Occipital lobe (tissue), 2 donors: ENCODE measurements around the gene PCDHGA9. TPM values are rescaled to one million over a fixed set of nuclear protein-coding genes. Genes with fewer than 3 reads are reported as not detected.
"Not testable (repeated sequence)": the region's sequence is repeated elsewhere in the genome, so short reads cannot be mapped to it uniquely, and the experiment has no call there.

Experiments
- DNase-seq: peaks from one replicate; lab custom pipeline; 2025; lab: John Stamatoyannopoulos, UW
- total RNA-seq: library from RNA; depleted of rRNA; stranded (reverse); fragments of >200 nt; gene quantifications from one replicate; pipeline ENCODE4 v1.2.3, GENCODE V29; 2014

Gene PCDHGA9
- total RNA-seq, 1 donor from 2014 or later = 11.9 TPM

DNA sequence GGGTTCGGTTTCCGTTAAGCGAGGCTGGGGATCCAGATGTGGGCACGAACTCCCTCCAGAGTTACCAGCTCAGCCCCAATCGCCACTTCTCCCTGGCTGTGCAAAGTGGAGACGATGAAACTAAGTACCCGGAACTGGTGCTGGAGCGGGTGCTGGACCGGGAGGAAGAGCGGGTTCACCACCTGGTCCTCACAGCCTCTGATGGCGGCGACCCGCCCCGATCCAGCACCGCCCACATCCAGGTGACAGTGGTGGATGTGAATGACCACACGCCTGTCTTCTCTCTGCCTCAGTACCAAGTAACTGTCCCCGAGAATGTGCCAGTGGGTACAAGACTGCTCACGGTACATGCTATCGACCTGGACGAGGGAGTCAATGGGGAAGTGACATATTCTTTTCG, 19.2 kb upstream of the PCDHGA9 start:
- no peak for DNase-seq

DNA sequence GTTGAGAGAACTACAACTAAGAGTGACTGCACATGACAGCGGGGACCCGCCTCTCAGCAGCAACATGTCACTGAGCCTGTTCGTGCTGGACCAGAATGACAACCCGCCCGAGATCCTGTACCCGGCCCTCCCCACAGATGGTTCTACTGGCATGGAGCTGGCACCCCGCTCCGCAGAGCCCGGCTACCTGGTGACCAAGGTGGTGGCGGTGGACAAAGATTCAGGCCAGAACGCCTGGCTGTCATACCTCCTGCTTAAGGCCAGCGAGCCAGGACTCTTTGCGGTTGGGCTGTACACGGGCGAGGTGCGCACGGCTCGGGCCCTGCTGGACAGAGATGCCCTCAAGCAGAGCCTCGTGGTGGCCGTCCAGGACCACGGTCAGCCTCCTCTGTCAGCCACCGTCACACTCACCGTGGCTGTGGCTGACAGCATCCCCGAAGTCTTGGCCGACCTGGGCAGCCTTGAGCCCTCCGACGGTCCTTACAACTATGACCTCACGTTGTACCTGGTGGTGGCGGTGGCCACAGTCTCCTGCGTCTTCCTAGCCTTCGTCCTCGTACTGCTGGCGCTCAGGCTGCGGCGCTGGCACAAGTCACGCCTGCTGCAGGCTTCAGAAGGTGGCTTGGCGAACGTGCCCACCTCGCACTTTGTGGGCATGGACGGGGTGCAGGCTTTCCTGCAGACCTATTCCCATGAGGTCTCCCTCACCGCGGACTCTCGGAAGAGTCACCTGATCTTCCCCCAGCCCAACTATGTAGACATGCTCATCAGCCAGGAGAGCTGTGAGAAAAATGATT, 17.9 kb upstream of the PCDHGA9 start:
- DNase-seq = no peak

DNA sequence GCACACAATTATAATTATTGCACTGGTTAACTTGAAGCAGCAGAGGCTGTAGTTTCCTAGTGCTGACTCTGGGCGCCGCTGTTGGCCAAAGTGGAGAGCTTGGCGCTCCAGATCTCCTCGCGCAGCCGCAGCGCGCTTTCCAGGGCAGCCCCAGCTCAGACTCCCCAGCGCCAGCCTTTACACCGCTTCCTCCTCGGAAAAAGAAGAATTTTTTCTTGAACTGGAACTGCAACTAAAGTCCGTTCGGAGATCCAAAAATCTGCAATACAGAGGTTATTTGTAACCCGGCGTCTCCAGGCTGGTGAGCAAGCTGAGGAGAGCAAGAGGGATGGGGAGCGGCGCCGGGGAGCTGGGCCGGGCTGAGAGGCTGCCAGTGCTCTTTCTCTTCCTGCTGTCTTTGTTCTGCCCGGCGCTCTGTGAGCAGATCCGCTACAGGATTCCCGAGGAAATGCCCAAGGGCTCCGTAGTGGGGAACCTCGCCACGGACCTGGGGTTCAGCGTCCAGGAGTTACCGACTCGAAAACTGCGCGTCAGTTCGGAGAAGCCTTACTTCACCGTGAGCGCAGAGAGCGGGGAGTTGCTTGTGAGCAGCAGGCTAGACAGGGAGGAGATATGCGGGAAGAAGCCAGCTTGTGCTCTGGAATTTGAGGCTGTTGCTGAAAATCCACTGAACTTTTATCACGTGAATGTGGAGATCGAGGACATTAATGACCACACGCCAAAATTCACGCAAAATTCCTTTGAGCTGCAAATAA, 14.8 kb upstream of the PCDHGA9 start, which contains the start of gene PCDHGB4:
PCDHGB4 (plus strand) TSS at position 142 of the 755 bp plus-strand sequence; CDS start at position 329, 187 bp downstream.
- not testable (repeated sequence) for DNase-seq

DNA sequence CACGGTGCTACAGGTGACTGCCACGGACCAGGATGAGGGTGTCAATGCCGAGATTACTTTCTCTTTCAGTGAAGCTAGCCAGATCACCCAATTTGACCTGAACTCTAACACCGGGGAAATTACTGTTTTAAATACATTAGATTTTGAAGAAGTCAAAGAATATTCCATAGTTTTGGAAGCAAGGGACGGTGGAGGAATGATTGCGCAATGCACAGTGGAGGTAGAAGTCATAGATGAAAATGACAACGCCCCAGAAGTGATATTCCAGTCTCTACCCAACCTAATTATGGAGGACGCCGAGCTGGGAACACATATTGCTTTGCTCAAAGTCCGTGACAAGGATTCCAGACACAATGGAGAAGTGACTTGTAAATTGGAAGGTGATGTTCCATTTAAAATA, 13.9 kb upstream of the PCDHGA9 start:
- DNase-seq = no peak

DNA sequence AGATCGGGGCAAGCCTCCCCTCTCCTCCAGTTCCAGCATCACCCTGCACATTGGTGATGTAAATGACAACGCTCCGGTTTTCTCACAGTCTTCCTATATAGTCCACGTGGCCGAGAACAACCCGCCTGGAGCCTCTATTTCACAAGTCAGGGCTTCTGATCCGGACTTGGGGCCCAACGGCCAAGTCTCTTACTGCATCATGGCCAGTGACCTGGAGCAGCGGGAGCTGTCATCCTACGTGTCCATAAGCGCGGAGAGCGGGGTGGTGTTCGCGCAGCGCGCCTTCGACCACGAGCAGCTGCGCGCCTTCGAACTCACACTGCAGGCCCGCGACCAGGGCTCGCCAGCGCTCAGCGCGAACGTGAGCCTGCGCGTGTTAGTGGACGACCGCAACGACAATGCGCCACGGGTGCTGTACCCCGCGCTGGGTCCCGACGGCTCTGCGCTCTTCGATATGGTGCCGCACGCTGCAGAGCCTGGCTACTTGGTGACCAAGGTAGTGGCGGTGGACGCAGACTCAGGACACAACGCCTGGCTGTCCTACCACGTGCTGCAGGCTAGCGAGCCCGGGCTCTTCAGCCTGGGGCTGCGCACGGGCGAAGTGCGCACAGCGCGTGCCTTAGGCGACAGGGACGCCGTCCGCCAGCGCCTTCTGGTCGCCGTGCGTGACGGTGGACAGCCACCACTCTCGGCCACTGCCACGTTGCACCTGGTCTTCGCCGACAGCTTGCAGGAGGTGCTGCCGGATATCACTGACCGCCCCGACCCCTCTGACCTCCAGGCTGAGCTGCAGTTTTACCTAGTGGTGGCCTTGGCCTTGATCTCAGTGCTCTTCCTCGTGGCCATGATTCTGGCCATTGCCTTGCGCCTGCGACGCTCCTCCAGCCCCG, 13.2 kb upstream of the PCDHGA9 start:
- DNase-seq = no peak

DNA sequence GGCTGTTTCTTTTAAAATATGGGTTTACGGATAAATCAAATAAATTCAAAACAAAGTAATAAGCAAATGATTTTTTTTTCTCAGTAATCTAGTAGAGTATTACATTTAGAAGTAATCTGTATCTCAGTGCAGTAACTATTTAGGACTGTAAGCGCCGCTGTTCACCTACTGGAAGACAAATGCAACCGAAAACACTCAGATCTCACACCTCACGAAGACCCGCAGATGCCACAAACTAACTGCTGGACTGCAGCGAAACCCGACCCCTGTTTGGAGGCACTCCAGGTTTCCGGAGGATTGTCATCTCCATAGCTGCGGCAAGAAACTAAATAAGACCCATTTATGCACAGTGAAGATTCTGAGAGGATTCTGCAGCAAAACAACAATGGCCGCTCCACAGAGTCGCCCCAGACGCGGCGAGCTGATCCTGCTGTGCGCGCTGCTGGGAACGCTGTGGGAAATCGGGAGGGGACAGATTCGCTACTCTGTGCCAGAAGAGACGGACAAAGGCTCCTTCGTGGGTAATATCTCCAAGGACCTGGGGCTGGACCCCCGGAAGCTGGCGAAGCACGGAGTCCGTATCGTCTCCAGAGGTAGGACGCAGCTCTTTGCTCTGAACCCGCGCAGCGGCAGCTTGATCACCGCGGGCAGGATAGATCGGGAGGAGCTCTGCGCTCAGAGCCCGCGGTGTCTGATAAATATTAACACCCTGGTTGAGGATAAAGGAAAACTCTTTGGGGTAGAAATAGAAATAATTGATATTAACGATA, 10.0 kb upstream of the PCDHGA9 start, which contains the start of gene PCDHGA8:
PCDHGA8 (plus strand) TSS at position 205 of the 770 bp plus-strand sequence; CDS start at position 386, 181 bp downstream.
- DNase-seq = no peak

DNA sequence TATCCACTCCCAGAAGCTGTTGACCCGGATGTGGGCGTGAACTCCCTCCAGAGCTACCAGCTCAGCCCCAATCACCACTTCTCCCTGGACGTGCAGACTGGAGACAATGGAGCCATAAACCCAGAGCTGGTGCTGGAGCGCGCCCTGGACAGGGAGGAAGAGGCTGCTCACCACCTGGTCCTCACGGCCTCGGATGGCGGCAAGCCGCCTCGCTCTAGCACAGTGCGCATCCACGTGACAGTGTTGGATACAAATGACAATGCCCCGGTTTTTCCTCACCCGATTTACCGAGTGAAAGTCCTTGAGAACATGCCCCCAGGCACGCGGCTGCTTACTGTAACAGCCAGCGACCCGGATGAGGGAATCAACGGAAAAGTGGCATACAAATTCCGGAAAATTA, 9.3 kb upstream of the PCDHGA9 start:
- no peak for DNase-seq

DNA sequence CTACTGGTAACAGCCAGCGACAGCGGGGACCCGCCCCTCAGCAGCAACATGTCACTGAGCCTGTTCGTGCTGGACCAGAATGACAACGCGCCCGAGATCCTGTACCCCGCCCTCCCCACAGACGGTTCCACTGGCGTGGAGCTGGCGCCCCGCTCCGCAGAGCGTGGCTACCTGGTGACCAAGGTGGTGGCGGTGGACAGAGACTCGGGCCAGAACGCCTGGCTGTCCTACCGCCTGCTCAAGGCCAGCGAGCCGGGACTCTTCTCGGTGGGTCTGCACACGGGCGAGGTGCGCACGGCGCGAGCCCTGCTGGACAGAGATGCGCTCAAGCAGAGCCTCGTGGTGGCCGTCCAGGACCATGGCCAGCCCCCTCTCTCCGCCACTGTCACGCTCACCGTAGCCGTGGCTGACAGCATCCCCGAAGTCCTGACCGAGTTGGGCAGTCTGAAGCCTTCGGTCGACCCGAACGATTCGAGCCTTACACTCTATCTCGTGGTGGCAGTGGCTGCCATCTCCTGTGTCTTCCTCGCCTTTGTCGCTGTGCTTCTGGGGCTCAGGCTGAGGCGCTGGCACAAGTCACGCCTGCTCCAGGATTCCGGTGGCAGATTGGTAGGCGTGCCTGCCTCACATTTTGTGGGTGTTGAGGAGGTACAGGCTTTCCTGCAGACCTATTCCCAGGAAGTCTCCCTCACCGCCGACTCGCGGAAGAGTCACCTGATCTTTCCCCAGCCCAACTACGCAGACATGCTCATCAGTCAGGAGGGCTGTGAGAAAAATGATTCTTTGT, 8.0 kb upstream of the PCDHGA9 start:
- DNase-seq = not testable (repeated sequence)

DNA sequence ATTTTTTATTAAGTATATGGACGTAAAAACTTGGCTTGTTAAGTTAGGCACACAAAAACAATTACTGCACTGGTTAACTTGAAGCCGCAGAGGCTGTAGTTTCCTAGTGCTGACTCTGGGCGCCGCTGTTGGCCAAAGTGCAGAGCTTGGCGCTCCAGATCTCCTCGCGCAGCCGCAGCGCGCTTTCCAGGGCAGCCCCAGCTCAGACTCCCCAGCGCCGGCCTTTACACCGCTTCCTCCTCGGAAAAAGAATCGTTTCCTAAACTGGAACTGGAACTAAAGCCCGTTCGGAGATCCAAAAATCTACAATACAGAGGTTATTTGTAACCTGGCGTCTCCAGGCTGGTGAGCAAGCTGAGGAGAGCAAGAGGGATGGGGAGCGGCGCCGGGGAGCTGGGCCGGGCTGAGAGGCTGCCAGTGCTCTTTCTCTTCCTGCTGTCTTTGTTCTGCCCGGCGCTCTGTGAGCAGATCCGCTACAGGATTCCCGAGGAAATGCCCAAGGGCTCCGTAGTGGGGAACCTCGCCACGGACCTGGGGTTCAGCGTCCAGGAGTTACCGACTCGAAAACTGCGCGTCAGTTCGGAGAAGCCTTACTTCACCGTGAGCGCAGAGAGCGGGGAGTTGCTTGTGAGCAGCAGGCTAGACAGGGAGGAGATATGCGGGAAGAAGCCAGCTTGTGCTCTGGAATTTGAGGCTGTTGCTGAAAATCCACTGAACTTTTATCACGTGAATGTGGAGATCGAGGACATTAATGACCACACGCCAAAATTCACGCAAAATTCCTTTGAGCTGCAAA, 4.6 kb upstream of the PCDHGA9 start, which contains the start of gene PCDHGB5:
PCDHGB5 (plus strand) TSS at position 192 of the 796 bp plus-strand sequence; CDS start at position 373, 181 bp downstream.
- not testable (repeated sequence) for DNase-seq

DNA sequence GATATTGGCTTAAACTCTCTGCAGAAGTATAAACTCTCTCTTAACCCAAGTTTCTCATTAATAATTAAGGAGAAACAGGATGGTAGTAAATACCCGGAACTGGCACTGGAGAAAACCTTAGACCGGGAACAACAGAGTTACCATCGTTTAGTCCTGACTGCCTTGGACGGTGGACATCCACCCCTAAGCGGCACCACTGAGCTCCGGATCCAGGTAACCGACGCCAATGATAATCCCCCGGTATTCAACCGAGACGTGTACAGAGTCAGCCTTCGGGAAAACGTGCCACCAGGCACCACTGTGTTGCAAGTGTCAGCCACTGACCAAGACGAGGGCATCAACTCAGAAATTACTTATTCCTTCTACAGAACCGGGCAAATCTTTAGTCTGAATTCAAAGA, 4.0 kb upstream of the PCDHGA9 start:
- no peak for DNase-seq

DNA sequence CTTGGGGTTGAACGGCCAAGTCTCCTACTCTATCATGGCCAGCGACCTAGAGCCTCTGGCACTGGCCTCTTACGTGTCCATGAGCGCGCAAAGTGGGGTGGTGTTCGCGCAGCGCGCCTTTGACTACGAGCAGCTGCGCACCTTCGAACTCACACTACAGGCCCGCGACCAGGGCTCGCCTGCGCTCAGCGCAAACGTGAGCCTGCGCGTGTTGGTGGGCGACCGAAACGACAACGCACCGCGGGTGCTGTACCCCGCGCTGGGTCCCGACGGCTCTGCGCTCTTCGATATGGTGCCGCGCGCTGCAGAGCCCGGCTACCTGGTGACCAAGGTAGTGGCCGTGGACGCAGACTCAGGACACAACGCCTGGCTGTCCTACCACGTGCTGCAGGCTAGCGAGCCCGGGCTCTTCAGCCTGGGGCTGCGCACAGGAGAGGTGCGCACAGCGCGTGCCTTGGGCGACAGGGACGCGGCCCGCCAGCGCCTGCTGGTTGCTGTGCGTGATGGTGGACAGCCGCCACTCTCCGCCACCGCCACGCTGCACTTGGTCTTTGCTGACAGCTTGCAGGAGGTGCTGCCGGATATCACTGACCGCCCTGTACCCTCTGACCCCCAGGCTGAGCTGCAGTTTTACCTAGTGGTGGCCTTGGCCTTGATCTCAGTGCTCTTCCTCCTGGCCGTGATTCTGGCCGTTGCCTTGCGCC, 2.9 kb upstream of the PCDHGA9 start:
- DNase-seq = no peak

DNA sequence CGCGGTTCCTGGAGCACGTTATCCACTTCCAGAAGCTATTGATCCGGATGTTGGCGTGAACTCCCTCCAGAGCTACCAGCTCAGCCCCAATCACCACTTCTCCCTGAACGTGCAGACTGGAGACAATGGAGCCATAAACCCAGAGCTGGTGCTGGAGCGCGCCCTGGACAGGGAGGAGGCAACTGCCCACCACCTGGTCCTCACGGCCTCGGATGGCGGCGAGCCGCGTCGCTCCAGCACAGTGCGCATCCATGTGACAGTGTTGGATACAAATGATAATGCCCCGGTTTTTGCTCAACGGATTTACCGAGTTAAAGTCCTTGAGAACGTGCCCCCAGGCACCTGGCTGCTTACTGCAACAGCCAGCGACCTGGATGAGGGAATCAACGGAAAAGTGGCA, 809 bp downstream of the PCDHGA9 start:
- DNase-seq = no peak

DNA sequence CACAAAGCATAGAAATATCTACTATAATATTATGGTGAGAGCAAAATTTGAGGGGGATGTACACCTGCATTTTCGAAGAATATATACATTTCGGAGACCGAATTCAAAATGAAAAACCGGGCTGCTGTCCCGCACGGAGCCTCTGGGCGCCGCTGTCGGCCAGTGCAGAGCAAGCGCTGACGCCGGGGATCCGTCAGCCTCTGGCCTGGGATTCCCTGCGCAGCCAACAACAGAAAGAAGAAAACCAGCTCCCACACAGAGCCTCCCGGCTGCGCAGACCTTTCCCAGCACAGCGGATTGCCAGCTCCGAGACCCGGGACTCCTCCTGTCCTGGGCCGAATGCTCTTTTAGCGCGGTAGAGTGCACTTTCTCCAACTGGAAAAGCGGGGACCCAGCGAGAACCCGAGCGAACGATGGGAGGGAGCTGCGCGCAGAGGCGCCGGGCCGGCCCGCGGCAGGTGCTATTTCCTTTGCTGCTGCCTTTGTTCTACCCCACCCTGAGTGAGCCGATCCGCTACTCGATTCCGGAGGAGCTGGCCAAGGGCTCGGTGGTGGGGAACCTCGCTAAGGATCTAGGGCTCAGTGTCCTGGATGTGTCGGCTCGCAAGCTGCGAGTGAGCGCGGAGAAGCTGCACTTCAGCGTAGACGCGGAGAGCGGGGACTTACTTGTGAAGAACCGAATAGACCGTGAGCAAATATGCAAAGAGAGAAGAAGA, 5.4 kb downstream of the PCDHGA9 start, which contains the start of gene PCDHGB6:
PCDHGB6 (plus strand) TSS at position 232 of the 716 bp plus-strand sequence; CDS start at position 414, 182 bp downstream.
- DNase-seq = not testable (repeated sequence)

DNA sequence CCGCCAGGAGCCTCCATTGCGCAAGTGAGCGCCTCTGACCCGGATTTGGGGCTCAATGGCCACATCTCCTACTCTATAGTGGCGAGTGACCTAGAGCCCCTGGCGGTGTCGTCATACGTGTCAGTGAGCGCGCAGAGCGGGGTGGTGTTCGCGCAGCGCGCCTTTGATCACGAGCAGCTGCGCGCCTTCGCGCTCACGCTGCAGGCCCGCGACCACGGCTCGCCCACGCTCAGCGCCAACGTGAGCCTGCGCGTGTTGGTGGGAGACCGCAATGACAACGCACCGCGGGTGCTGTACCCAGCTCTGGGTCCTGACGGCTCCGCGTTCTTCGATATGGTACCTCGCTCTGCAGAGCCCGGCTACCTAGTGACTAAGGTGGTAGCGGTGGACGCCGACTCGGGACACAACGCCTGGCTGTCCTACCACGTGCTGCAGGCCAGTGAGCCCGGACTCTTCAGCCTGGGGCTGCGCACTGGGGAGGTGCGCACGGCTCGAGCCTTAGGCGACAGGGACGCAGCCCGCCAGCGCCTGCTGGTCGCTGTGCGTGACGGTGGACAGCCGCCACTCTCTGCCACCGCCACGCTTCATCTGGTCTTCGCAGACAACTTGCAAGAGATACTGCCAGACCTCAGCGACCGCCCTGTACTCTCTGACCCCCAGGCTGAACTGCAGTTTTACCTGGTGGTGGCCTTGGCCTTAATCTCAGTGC, 7.2 kb downstream of the PCDHGA9 start:
- no peak for DNase-seq

DNA sequence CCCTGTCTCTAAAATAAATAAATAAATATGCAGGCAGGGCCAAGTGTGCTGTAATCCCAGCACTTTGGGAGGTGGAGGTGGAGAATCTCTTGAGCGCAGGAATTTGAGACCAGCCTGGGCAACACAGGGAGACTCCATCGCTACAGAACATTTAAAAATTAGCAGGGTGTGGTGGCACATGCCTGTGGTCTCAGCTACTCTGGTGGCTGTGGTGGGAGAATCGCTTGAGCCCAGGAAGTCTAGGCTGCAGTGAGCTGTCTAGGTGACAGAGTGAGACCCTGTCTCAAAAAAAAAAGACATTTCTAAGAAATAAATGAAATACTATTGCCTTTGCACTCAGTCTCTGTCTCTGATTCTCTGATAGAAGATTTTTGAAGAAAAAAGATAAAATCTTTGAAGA, 9.0 kb downstream of the PCDHGA9 start:
- DNase-seq = no peak

DNA sequence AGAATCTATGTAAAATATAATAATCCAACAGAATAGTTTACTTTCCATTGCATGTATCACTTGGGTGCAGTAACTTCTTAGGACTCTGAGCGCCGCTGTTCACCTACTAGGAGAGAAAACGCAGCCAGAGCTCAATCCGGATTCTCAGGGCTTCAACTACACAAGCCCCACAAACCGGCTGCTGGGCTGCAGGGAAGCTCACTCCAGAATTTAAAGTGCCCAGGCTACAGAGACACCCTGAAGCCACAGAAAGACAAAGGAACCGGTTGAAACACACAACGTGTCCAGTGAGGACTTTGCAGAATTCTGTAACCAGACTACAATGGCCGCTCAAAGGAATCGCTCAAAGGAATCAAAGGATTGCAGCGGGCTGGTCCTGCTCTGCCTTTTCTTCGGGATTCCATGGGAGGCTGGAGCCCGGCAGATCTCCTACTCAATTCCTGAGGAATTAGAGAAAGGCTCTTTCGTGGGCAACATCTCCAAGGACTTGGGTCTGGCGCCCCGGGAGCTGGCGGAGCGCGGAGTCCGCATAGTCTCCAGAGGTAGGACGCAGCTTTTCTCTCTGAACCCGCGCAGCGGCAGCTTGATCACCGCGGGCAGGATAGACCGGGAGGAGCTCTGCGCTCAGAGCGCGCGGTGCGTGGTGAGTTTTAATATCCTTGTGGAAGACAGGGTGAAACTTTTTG, 10.4 kb downstream of the PCDHGA9 start, which contains the start of gene PCDHGA10:
PCDHGA10 (plus strand) TSS at position 134 of the 686 bp plus-strand sequence; CDS start at position 323, 189 bp downstream.
- DNase-seq = no peak
